K562 (cell line): Measurements from ENCODE around the gene LAMA1. TPM values are rescaled to one million over a fixed set of nuclear protein-coding genes. Genes with fewer than 3 reads are reported as not detected.

Experiments
- BRD9 ChIP-seq: fragments of 450-650 bp; IDR thresholded peaks from 2 replicates; pipeline ENCODE4 v1.6.1; 2018; ENCODE audit warnings: low read depth; ENCODE audit not compliant: partially characterized antibody
- EP300 ChIP-seq: IDR thresholded peaks from 2 replicates; pipeline ENCODE4 v1.6.1; 2012; ENCODE audit warnings: low read length, improper control_type of control experiment
- HCFC1 ChIP-seq: IDR thresholded peaks from 2 replicates; pipeline ENCODE4 v1.6.1; 2012; ENCODE audit warnings: low read depth, low read length, improper control_type of control experiment
- HMGN3 ChIP-seq: IDR thresholded peaks from 2 replicates; pipeline ENCODE4 v1.6.1; 2011; ENCODE audit warnings: borderline replicate concordance, low read depth, mild to moderate bottlenecking, mixed read lengths, low read length; ENCODE audit not compliant: insufficient read length; ENCODE audit errors: extremely low read depth
- L3MBTL2 ChIP-seq: fragments of 450-650 bp; IDR thresholded peaks from 2 replicates; pipeline ENCODE4 v1.6.1; 2016; ENCODE audit warnings: mild to moderate bottlenecking, moderate library complexity
- REST ChIP-seq, 2 experiments: fragments of 450-650 bp; formaldehyde crosslinking in 1 of 2; IDR thresholded peaks; 2 replicates each; pipeline versions ENCODE4 v1.4.0 to v1.6.1; 2014 to 2020; ENCODE audit warnings: mild to moderate bottlenecking in 2 of 2, borderline replicate concordance in 1 of 2, low read depth in 1 of 2
- STAG1 ChIP-seq: sonication (generic); formaldehyde crosslinking; IDR thresholded peaks from 2 replicates; pipeline ENCODE4 v1.5.0; 2020; ENCODE audit warnings: missing genetic modification reagents, borderline replicate concordance
- TGIF2 ChIP-seq: sonication (generic); formaldehyde crosslinking; IDR thresholded peaks from 2 replicates; pipeline ENCODE4 v1.8.1; 2022; ENCODE audit warnings: mild to moderate bottlenecking, missing genetic modification reagents, moderate library complexity
- ZBTB7A ChIP-seq: IDR thresholded peaks from 2 replicates; pipeline ENCODE4 v1.6.1; 2011; ENCODE audit warnings: low read depth, mild to moderate bottlenecking, low read length, moderate library complexity, borderline replicate concordance; ENCODE audit not compliant: control insufficient read depth
- ZNF717 ChIP-seq: fragments of 250-450 bp; sonication (Bioruptor Pico); IDR thresholded peaks from 2 replicates; pipeline ENCODE4 v1.5.0; 2021
- polyA plus RNA-seq, 8 experiments: library from polyadenylated mRNA; depleted of rRNA in 4 of 8; stranded (reverse) in 5 of 8; unstranded in 3 of 8; fragments of >200 nt; fragmentation: Nextera tagmentation in 2 of 8; fragmentation: Illumina TruSeq in 1 of 8; extraction: Ambion mirVana in 2 of 8; extraction: Trizol in 1 of 8; gene quantifications; 2 replicates each; pipeline versions ENCODE4 v1.2.1 to v1.2.3, GENCODE V29; 2011 to 2014; ENCODE audit warnings: inconsistent platforms in 1 of 8, missing spikeins in 1 of 8
- total RNA-seq, 7 experiments: library from RNA; depleted of rRNA in 6 of 7; stranded (reverse); fragments of >200 nt in 6 of 7; fragmentation: Illumina TruSeq in 2 of 7; extraction: Trizol in 2 of 7; gene quantifications; 2 replicates each; pipeline versions ENCODE4 v1.2.1 to v1.2.3, GENCODE V29; 2011 to 2021; ENCODE audit warnings: low replicate concordance in 1 of 7
- TF ChIP-seq, protein P1 (sequence below): fragments of 450-650 bp; formaldehyde crosslinking; IDR thresholded peaks from 2 replicates; pipeline ENCODE4 v1.4.0; 2022; ENCODE audit warnings: missing genetic modification characterization
- TF ChIP-seq, protein P2 (sequence below): fragments of 450-650 bp; formaldehyde crosslinking; IDR thresholded peaks from 2 replicates; pipeline ENCODE4 v1.4.0; 2020; ENCODE audit warnings: mild to moderate bottlenecking, moderate library complexity
- TF ChIP-seq, protein P3 (sequence below): IDR thresholded peaks from 2 replicates; pipeline ENCODE4 v1.6.1; 2014; ENCODE audit warnings: antibody characterized with exemption

The LAMA1 gene
- total and polyA plus RNA-seq, 9 of the 15 experiments (the other 6 are each of a cell fraction or from before 2014, with no cell fraction given) = 0.04 TPM; not detected in 8

GRCh38 chr18:6929370-6930102 lies 188.1 kb downstream of the LAMA1 start (continued):
- no peak for TF ChIP-seq REST (IDR thresholded peaks at IDR 0.05; ENCODE audit: borderline replicate concordance)
- 0 out of 2 replicates have a peak, but pooled peaks have one; percentile 55 for TF ChIP-seq REST (CRISPR knock-in tag; IDR thresholded peaks at IDR 0.05; ENCODE audit: low read depth)
- TF ChIP-seq ZNF717 = no peak
- no peak for TF ChIP-seq HCFC1
- TF ChIP-seq TGIF2 (CRISPR knock-in tag) = no peak
- TF ChIP-seq L3MBTL2 = peak; percentile 90
- TF ChIP-seq BRD9 = no peak
- TF ChIP-seq, protein P1, sequence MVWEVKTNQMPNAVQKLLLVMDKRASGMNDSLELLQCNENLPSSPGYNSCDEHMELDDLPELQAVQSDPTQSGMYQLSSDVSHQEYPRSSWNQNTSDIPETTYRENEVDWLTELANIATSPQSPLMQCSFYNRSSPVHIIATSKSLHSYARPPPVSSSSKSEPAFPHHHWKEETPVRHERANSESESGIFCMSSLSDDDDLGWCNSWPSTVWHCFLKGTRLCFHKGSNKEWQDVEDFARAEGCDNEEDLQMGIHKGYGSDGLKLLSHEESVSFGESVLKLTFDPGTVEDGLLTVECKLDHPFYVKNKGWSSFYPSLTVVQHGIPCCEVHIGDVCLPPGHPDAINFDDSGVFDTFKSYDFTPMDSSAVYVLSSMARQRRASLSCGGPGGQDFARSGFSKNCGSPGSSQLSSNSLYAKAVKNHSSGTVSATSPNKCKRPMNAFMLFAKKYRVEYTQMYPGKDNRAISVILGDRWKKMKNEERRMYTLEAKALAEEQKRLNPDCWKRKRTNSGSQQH = peak; percentile 8; the same call in 1 of the 2 replicates
- TF ChIP-seq HMGN3 = peak; percentile 43
- TF ChIP-seq, protein P2, sequence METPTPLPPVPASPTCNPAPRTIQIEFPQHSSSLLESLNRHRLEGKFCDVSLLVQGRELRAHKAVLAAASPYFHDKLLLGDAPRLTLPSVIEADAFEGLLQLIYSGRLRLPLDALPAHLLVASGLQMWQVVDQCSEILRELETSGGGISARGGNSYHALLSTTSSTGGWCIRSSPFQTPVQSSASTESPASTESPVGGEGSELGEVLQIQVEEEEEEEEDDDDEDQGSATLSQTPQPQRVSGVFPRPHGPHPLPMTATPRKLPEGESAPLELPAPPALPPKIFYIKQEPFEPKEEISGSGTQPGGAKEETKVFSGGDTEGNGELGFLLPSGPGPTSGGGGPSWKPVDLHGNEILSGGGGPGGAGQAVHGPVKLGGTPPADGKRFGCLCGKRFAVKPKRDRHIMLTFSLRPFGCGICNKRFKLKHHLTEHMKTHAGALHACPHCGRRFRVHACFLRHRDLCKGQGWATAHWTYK (CRISPR knock-in tag) = peak; percentile 56; the same call in 1 of the 2 replicates
- no peak for TF ChIP-seq STAG1 (CRISPR knock-in tag)
- peak; percentile 46; the same call in 1 of the 2 replicates for TF ChIP-seq ZBTB7A
- TF ChIP-seq, protein P3, sequence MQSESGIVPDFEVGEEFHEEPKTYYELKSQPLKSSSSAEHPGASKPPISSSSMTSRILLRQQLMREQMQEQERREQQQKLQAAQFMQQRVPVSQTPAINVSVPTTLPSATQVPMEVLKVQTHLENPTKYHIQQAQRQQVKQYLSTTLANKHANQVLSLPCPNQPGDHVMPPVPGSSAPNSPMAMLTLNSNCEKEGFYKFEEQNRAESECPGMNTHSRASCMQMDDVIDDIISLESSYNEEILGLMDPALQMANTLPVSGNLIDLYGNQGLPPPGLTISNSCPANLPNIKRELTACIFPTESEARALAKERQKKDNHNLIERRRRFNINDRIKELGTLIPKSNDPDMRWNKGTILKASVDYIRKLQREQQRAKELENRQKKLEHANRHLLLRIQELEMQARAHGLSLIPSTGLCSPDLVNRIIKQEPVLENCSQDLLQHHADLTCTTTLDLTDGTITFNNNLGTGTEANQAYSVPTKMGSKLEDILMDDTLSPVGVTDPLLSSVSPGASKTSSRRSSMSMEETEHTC = 0 out of 2 replicates have a peak, but pooled peaks have one; percentile 46
- TF ChIP-seq EP300 = peak; percentile 83
